ENCODE results near the gene ZNF764.

DNA sequence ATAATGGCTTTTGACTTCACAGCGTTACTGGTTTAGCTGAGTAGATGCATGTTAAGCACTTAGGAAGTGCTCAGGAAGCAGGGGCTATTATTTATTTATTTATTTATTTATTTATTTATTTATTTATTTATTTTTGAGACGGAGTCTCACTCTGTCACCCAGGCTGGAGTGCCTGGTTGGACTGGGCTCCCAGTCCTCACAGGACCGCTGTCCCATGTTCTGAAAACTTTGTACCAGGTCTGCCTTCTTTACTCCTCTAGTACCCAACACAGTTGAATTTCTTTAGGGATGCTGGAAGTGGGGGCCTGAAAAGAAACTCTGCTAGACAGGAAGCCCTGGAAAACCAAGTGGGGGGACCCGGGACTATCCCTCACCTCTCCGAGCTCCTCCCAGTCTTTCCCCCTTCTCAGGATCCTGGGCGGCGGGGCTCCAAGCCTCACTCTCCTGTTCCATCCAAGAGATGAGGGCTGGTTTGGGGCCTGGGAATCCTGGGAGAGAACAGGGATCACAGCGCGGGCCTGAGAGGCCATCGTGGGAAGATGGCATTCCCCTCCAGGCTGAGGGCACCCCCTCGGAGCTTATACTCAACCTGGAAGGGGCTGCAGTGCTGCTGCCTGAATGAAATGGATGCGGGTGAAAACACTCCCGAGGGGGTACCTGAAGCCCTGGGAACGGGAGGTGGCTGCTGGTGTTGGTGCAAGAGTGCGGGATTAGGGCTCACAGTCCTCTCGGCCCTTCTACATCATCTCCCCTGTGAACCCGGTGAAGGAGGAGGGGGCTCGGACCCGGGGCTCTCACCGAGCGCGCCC is 12.7 kb upstream of the ZNF764 start:
- TF ChIP-seq POLR2AphosphoS5 (IDR thresholded peaks at IDR 0.05; ENCODE audit: insufficient read depth in 1 of 2, low read depth in 1 of 2) = no peak
- TF ChIP-seq, protein P1, sequence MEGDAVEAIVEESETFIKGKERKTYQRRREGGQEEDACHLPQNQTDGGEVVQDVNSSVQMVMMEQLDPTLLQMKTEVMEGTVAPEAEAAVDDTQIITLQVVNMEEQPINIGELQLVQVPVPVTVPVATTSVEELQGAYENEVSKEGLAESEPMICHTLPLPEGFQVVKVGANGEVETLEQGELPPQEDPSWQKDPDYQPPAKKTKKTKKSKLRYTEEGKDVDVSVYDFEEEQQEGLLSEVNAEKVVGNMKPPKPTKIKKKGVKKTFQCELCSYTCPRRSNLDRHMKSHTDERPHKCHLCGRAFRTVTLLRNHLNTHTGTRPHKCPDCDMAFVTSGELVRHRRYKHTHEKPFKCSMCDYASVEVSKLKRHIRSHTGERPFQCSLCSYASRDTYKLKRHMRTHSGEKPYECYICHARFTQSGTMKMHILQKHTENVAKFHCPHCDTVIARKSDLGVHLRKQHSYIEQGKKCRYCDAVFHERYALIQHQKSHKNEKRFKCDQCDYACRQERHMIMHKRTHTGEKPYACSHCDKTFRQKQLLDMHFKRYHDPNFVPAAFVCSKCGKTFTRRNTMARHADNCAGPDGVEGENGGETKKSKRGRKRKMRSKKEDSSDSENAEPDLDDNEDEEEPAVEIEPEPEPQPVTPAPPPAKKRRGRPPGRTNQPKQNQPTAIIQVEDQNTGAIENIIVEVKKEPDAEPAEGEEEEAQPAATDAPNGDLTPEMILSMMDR (IDR thresholded peaks at IDR 0.05) = no peak
